Stimulated activated CD8-positive, alpha-beta memory T cell treated with anti-CD3 and anti-CD28 coated beads, Interleukin-15, amount 100 ng/mL, for 48 hours (primary cell): Measurements from ENCODE around the gene GJA10.
"Not testable (repeated sequence)": the region's sequence is repeated elsewhere in the genome, so short reads cannot be mapped to it uniquely, and the experiment has no call there.

Experiments
- DNase-seq, 2 donors: peaks; one replicate each; pipeline ENCODE4 v3.0.0-alpha.2; 2020; ENCODE audit warnings: low read depth in 2 of 2

GJA10 gene

DNA sequence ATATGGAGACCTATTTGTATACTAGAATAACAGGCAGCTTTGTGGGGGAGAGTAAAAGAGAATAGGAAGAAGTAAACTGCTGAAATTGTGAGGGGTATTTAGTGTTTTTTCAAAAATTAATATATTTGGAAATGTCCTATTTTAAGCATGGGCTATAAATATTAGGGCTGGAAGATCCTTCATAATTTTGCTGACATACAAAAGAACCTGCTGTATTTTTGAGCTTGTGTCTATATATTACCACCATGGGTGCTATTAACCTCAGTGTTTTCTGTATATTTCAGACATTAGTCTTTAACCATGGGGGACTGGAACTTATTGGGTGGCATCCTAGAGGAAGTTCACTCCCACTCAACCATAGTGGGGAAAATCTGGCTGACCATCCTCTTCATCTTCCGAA lies at the start of gene GJA10:
GJA10 (plus strand) TSS at position 301 of the 400 bp plus-strand sequence; CDS start at position 301, 0 bp downstream.
- no peak for DNase-seq

GRCh38 chr6:89847513-89847912 lies 46.8 kb upstream of the GJA10 start:
- not testable (repeated sequence) for DNase-seq

DNA sequence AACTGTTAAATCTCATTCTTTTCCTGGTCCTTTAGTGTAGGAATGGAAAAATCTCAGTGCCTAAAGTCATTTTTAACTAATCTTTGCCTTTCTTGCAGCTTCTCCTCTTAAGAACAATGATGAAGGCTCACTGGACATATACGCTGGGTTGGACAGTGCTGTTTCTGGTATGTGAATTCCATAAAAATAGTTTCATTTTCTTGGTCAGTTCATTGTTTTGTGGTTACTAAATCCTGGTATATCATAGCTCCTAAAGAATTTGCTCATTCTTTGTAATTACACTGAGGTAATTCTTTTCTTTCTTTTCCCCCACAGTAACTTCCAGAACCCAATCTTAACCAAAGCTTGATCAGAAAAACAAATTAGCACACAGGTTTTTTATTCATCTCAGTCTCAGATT lies 41.2 kb upstream of the GJA10 start:
- no peak for DNase-seq

GRCh38 chr6:89858041-89858440 lies 36.2 kb upstream of the GJA10 start:
- no peak for DNase-seq

DNA sequence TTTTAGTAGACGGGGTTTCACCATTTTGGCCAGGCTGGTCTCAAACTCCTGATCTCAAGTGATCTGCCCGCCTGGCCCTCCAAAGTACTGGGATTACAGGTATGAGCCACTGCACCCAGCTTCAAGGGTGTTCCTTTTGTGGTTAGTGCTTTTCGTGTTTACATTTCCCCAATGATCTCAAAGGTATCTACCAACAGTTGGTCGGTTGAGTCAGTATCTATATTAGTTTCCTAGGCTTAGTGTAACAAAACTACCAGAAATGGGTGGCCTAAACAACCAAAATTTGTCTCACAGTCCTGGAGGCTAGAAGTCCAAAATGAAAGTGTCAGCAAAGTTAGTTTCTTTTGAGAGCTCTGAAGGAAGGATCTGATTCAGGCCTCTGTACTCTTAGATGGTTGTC lies 34.5 kb upstream of the GJA10 start:
- DNase-seq: no peak

DNA sequence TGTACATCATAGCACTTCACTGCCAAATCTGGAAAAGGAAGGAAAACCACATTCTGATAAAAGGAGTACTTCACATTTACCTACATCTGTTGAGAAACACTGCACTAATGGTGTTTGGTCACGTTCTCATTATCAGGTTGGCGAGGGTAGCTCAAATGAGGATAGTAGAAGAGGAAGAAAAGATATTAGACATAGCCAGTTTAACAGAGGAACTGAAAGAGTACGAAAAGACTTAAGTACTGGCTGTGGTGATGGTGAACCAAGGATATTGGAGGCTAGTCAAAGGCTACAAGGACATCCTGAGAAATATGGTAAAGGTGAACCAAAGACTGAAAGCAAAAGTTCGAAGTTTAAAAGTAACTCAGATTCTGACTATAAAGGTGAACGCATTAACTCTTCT lies 32.0 kb upstream of the GJA10 start:
- DNase-seq: no peak

DNA sequence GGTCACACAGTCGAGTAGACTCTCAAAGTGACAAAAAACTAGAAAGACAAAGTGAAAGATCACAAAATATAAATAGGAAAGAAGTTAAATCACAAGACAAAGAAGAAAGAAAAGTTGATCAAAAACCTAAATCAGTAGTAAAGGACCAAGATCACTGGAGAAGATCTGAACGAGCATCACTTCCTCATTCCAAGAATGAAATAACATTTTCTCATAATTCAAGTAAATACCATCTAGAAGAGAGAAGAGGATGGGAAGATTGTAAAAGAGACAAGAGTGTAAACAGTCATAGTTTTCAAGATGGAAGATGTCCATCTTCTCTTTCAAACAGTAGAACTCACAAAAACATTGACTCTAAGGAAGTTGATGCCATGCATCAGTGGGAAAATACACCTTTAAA lies 31.6 kb upstream of the GJA10 start:
- no peak for DNase-seq

DNA sequence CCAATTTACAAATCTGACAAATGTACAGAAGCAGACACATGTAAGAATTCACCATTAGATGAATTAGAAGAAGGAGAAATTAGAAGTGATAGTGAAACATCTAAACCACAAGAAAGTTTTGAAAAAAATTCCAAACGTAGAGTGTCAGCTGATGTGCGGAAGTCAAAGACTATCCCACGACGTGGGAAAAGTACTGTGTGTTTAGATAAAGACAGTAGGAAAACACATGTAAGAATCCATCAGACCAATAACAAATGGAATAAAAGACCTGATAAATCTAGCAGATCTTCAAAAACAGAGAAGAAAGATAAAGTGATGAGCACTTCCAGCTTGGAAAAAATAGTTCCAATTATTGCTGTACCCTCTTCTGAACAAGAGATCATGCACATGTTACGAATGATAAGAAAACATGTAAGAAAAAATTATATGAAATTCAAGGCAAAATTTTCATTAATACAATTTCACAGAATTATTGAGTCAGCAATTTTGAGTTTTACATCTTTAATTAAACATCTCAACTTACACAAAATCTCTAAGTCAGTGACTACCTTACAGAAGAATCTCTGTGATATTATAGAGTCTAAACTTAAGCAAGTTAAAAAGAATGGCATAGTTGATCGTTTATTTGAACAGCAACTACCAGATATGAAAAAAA lies 28.1 kb upstream of the GJA10 start:
- no peak for DNase-seq

DNA sequence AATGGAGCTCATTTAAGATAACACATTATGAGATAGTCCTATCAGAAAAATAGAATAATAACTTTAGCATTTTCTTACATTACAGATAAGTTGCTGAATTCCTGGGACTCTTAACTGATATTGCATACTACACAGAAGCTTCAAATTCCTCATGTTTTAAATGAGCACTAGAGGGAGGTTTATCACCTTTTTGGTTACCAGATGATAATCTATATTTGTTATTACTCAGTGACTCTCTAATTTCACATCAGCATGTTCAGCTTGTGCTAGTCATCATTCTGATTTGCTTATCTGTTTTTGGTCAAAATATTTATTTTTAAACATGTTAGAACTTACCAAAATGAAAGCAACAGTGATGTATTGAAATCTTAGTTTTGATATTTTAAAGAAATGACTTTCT lies 20.5 kb upstream of the GJA10 start:
- no peak for DNase-seq

DNA sequence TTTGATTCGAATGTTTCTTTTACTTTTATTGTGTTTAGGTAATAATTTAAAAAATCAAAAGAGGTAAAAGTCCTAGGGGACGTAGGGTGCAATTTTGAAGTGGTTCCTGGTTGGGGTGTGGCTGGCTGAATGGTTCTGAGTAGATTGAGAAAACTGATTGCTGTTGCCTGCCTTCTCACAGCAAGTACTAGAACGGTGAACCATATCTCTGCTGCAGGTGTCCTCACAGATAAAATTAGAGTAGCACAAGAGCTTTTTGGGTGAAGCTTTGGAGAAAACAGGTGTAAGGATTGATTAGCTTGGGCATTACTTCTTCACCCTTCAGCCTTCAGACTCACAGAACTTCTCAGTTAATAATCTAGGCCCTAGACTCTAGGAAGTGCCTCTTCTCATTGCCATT lies 19.8 kb upstream of the GJA10 start:
- no peak for DNase-seq

- no peak for DNase-seq
These were observed 7.7 kb upstream of the GJA10 start for GRCh38 chr6:89886378-89887120.

DNA sequence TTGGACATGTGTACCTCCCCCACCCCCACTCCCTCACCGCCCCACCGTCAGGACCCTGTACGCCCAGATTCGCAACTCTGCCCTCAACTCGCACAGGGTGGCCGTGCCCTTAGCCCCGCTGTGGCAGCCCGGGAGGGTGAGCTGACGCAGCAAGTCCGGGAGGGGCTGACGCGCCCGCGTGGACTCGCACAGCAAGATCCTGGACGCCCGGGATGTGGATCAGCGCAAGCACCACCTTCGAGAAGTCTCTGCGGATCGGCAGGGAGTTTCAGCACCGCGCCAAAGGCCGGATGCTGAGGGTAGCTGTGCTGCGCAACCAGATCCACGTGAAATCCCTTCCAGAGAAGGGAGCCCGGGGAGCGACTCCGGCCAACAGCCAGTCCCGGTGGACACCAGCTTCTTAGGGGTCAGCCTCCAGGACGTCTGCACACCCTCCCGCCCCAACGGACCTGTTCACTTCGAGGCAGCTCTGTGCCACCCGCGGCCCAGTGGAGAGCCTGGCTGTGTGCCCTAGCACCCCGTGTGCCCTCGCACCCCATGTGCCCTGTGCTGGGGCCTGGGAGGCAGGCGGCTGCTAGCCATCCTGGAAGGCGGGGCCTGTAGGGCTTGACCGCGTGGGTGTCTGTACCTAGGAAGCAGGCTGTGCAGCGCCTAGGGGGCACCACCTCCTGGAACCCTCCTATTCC lies 6.7 kb upstream of the GJA10 start:
- DNase-seq: no peak

DNA sequence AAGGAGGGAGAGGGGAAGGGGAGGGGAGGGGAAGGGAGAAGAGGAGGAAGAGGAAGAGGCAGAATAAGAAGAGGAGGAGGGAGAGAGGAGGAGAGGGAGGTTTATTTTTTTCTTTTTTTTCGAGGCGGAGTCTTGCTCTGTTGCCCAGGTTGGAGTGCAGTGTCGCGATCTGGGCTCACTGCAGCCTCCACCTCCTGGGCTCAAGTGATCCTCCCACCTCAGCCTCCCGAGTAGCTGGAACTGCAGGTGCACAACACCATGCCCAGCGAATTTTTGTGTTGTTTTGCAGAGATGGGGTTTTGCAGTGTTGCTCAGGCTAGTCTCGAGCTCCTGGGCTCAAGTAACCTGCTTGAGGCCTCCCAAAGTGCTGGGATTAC lies 6.1 kb upstream of the GJA10 start:
- DNase-seq: no peak

DNA sequence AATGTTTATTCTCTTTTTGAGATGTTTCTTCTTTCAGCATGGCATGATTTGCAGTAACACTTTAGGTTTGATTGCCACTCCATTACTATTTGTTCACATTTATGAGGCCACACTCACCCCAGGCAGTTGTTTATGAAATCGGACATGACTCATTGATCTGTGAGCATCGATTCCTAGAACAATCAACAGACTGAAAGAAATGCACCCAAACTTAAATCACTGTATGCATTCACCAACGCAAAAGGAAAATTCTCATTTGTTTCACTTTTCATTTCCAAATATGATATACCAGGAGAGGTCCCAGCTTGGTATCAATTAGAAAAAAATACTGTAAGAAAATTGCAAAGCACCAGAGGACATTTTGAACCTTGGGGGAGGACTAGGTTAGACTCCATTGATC lies 5.4 kb upstream of the GJA10 start:
- DNase-seq: no peak

DNA sequence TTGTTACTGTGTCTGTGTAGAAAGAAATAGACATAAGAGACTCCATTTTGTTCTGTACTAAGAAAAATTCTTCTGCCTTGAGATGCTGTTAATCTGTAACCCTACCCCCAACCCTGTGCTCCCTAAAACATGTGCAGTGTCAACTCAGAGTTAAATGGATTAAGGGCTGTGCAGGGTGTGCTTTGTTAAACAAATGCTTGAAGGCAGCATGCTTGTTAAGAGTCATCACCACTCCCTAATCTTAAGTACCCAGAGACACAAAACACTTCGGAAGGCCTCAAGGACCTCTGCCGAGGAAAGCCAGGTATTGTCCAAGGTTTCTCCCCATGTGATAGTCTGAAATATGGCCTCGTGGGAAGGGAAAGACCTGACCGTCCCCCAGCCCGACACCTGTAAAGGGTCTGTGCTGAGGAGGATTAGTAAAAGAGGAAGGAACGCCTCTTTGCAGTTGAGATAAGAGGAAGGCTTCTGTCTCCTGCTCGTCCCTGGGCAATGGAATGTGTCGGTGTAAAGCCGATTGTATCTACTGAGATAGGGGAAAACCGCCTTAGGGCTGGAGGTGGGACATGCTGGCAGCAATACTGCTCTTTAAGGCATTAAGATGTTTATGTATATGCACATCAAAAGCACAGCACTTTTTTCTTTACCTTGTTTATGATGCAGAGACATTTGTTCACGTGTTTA lies 3.3 kb upstream of the GJA10 start:
- DNase-seq: not testable (repeated sequence)

DNA sequence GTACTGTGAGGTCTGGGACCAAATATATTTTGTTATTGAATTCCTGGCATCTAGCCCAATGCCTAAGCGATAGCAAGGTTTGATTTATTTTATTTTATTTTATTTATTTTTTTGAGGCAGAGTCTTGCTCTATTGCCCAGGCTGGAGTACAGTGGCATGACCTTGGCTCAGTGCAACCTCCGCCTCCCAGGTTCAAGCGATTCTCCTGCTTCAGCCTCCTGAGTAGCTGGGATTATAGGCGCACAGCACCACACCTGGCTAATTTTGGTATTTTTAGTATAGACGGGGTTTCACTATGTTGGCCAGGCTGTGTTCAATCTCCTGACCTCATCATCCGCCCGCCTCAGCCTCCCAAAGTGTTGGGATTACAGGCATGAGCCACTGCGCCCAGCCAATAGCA lies 1.7 kb upstream of the GJA10 start:
- not testable (repeated sequence) for DNase-seq

DNA sequence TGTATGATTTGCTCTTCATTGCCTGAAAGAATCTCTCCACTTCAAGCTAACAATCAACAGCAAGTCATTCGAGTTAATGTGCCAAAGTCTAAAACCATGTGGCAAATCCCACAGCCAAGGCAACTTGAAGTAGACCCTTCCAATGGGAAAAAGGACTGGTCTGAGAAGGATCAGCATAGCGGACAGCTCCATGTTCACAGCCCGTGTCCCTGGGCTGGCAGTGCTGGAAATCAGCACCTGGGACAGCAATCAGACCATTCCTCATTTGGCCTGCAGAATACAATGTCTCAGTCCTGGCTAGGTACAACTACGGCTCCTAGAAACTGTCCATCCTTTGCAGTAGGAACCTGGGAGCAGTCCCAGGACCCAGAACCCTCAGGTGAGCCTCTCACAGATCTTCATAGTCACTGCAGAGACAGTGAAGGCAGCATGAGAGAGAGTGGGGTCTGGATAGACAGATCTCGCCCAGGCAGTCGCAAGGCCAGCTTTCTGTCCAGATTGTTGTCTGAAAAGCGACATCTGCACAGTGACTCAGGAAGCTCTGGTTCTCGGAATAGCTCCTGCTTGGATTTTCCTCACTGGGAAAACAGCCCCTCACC lies 1.1 kb downstream of the GJA10 start:
- DNase-seq: no peak

- DNase-seq: not testable (repeated sequence)
These were observed 16.0 kb downstream of the GJA10 start for GRCh38 chr6:89910001-89910901.

DNA sequence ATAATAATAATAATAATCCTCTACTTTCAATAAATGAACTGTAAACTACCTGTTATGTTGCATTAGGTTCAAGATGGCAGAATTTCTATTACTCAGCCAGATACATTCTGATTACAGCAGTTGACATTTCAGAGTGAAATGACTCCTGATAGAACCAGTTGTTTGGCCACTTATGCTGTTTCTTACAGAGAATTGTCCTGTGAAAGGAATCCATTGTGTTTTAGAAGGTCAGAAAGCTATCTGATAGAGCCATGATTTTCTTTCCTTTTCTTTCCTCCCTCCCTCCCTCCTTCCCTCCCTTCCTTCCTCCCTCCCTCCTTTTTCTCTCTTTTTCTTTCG lies 16.6 kb downstream of the GJA10 start:
- DNase-seq: no peak

DNA sequence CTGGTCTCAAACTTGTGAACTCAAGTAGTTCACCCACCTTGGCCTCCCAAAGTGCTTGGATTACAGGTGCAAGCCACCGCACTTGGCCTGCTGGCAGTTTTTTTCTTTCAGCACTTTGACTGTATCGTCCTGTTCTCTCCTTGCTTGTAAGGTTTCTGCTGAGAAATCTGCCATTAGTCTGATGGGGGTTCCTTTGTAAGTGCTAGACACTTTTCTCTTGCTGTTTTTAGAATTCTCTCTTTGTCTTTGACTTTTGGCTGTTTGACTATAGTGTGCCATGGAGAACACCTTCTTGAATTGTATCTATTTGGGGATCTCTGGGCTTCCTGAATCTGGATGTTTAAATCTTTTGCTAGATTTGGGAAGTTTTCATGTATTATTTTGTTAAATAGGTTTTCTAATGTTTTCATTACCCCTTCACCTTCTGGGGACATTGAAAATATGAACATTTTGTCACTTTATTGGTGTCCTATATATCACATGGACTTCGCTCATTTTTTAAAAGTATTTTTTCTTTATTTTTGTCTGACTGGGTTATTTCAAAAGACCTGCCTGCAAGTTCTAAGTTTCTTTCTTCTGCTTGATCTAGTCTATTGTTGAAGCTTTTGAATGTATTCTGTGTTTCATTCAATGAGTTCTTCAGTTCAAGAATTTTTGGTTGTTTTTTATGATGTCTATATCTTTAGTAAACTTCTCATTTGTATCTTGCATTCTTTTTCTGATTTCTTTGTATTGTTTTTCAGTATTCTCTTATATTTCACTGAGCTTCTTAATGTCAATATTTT lies 22.1 kb downstream of the GJA10 start:
- no peak for DNase-seq
